DMS153 treated with DMSO at 0.1 percent for 48 hours (cell line): ENCODE measurements around the gene MN1.

ENCODE experiments used
- DNase-seq: peaks from one replicate; lab custom pipeline; 2025; ENCODE audit not compliant: unreplicated experiment; lab: John Stamatoyannopoulos, UW

The MN1 gene

GRCh38 chr22:27801616-27802345 is at the start of gene MN1:
TSS of gene MN1 (minus strand) at chr22:27801756. CDS start at chr22:27800543, 1,213 bp downstream.
- DNase-seq, result no peak

GRCh38 chr22:27850000-27850521 is 48.5 kb upstream of the MN1 start:
- no peak for DNase-seq

DNA sequence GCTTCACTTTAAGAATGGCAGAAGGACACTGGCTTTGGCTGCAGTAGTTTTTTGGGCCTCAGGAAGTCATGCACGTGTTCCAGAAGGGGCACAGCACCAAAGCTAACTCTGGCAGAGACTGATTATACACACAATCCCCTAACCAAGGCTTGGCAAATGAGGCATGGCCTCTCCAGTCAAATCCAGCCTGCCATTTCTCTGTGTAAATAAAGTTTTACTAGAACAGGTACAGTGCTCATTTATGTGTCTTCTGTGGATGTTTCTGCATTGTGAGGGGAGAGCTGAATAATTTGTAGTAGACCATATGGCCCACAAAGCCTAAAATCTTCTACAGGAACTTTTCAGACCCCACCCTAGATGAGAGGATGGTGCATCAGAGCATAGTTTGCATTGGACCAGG is 46.4 kb upstream of the MN1 start:
- no peak for DNase-seq

DNA sequence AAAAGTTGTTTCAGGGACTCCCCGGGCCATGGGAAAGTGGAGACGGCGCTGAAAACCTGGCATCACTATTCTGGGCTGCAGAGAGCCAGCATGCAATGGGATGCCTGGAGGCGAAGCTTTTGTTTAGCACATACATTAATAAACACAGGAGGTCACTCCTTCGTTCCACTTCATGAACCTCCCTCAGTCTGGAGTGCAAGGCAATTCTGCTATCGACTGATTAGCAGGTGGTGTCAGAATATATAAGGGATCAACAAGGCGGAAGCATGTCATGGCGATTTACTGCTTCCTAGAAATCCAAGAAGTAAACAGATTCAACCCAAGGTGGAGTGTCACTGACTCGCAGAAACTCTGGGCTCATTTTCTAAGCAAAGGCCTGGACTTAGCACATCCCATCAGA is 45.4 kb upstream of the MN1 start:
- no peak for DNase-seq

DNA sequence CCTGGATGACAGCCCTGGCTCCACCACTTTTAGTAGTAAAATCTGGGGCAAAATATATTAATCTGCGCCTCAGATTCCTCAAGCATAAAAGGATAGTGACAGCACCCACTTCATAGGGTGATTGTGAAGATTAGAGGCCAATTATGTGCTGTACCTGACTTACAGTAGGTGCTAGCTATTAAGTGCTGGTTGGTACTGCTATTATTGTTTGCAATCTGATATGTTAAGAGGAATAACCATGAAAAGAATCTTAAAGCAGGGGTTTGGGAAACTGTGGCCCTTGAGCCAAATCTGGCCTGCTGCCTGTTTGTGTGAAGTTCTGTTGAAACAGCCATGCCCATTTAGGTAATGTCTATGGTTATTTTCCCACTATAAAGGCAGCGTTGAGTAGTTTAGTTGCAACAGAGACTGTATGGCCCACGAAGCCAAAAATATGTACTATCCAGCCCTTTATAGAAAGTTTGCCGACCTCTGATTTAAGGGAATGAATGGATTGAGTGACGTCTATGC is 44.7 kb upstream of the MN1 start:
- DNase-seq, result no peak

DNA sequence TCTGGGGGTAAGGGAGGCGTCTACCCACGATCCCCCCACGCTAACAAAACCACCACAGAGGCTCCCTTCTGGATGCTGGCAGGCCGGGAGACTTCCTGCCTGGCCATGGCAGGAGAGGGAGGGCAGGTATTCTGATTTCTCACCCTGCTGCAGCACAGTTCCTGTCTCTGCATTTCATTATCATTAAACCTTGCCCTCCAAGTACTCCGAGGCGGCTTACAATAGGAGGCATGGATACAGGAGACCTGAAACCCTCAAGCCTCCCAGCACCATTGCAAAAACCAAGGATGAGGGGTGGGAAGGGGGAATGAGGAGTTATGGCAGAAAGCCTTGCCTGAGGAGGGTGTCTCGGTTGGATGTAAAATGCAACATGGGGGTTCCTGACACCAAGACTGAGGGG is 44.1 kb upstream of the MN1 start:
- no peak for DNase-seq

- DNase-seq, result no peak
Observed at GRCh38 chr22:27844656-27845591, 43.4 kb upstream of the MN1 start.

GRCh38 chr22:27844256-27844655 is 42.7 kb upstream of the MN1 start:
- DNase-seq, result no peak

DNA sequence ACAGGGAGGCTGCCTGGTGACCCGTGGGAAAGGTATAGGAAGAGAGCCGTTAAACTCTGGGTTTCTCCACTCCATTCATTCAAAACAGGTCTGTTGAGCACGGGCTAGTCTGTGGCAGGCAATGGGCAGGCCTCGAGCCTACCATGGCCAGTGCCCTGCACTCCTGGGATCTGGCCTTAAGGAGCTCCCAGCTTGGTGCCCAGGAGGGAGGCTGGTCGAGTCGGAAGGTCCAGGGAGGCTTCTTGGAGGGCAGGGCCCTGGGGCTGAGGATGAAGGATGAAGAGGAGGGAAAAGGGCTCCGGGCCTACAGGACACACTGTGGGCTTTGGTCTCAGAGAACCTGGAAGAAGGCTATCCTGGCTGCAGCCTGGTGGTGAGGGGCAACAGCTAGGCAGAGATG is 41.9 kb upstream of the MN1 start:
- no peak for DNase-seq

DNA sequence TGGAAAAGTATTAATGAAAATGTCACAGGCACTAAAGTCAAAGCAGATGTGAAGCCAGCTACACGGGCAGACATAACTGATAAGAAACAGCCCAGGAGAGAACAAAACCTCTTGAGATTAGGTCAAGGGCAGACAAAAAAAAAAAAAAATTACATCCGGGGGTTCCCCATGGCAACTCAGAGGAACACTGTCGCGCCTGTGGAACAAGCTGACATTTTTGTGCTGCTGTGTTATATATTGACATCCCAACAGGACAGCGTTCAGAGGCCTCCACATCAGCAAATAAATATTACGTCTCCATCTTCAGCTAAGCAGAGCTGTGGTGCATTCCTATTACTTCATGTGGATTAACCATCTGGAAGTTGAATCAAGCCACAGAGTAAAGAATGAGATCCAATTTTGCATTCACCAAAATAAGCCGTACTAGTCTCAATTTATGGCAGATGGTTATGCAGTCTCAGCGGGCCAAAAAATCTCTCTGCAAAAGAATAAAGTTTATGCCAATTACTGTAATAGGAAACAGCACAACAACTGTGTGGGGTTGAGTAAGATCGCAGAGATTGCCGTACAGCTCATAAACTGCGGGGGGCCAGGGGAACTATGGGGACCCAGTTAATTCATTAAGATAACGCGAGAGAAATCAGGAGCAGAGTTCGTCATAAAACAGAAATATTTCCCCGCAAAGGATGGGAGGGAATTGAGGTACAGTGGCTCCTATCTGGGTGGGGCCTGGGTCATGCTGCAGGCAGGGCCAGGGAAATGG is 41.3 kb upstream of the MN1 start:
- no peak for DNase-seq

DNA sequence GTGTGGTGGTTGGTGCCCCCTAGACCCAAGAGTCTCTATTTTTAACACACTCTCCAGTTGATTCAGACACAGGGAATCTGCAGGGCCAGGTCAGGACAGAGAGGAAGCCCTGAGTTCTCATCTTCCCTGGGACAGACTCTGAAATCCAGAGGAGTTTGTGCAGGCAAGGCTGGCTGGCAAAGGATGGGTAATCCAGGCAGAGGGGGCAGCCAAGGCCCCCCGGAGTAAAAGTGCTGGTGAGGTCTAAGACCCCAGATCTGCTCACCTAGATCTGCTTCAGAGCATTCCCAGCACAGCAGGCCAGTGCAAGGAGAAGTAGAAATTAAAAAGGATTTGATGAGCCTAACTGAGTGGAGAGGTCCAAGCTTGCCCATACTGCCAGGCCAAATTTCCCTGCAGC is 40.6 kb upstream of the MN1 start:
- DNase-seq, result no peak

DNA sequence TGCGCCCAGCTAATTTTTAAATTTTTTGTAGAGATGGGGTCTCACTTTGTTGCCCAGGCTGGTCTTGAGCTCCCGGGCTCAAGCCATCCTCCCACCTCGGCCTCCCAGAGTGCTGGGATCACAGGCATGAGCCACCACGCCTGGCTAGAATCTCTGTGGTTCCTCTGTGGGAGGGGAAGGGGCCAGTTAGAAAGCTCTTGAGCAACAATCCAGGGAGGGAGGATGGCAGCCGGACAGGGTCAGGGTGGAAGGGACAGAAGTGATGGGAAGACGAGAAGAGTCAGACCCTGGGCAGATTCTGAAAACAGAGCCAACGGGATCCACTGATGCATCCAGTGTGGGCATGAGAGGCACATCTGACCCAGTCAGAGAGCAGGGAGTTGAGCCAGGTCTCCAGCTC is 38.9 kb upstream of the MN1 start:
- DNase-seq, result no peak

DNA sequence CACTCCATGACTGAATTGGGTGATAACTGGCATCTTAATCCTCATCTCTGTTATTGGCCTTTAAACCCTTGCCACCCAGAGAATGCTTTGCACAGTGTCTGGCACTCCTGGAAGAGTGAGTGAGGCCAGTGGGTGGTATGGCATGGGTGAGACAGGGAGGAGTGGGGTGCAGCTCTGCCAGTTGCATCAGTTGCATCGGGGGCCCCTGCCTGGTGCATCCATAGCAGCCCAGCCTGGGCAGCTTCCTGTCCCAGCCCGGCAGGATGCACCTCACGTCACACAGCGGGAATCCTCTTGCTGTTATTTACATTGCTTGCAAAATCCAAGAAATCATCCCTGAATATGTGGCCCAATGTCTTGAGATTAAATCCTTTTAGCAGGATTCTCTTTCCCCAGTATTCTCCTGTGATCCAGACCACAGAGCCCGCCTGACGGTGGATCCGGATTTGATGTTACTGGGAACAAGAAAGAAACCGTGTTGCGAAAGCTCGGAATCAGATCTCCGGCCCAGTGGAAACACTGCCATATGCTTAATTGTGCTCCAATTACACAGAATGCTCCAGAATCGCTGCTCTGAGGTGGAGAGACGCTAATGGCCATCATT is 37.6 kb upstream of the MN1 start:
- DNase-seq, result no peak

DNA sequence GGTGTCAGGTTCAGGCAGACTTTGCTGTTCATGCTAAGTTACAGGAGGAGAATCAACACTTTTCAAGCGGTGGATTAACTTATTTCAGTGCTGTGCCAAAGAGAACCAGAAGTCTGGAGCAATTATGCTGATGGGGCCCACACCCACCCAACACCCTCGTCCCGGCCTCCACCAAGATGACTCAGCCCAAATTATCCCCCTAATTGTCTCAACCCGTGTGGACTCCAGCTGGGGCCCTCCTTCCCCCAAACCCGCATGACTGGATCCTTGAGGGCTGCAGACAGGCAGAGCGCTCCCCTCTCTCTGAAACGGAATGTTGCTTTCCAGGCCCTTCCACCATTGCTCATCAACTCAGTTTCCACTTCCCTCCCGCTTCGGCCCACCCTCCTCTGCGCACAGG is 34.6 kb upstream of the MN1 start:
- DNase-seq, result no peak

DNA sequence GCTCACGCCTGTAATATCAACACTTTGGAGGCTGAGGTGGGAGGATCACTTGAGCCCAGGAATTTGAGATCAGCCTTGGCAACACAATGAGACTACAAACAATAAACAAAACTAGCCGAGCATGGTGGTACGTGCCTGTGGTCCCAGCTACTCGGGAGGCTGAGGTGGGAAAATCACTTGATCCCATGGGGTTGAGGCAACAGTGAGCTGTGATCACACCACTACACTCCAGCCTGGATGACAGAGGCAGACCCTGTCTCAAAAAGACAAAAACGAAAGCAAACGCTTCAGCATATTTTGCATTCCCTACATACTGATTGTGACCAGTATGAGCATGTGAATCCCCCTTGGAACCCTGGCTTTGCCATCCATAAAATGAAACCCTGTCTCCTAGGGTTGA is 33.9 kb upstream of the MN1 start:
- DNase-seq, result no peak

- DNase-seq, result no peak
Observed at GRCh38 chr22:27834364-27835185, 33.0 kb upstream of the MN1 start.

GRCh38 chr22:27833803-27834202 is 32.2 kb upstream of the MN1 start:
- DNase-seq, result no peak

DNA sequence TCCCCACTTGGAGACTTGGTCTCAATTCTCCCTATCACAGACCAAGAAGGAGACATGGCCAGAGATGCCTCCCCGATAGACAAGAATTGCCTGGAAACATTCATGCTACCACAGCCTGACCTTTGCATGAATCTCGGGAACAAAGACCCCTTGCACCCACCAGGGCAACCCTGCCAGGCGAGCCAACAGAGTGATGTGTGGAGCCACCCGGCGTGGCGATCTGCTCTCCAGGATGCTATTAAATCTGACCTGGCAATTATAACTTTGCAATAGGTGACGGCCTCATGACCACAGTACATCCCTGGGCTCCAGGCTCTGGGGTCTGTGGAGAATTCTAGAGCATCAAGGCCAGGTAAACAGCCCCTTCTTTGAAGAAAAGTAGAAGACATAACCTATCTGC is 31.1 kb upstream of the MN1 start:
- no peak for DNase-seq

- DNase-seq, result no peak
Observed at GRCh38 chr22:27829620-27830019, 28.1 kb upstream of the MN1 start.
